GM19240 (cell line): ENCODE results near the gene CDKL2.
"Not testable (repeated sequence)": the region's sequence is repeated elsewhere in the genome, so short reads cannot be mapped to it uniquely, and the experiment has no call there.

Source experiments
- DNase-seq: peaks from one replicate; pipeline ENCODE4 v3.0.0; 2011; ENCODE audit warnings: low spot score; ENCODE audit not compliant: insufficient read length

CDKL2 gene

GRCh38 chr4:75555294-75556164 lies 74.8 kb downstream of the CDKL2 start, which contains the start of gene ODAPH:
Gene ODAPH, plus strand, starts transcription at chr4:75556066. Its CDS starts 17 bp downstream, at chr4:75556083.
- DNase-seq, result peak; percentile 29

GRCh38 chr4:75552452-75552851 lies 77.9 kb downstream of the CDKL2 start:
- no peak for DNase-seq

- no peak for DNase-seq
Measured at GRCh38 chr4:75549019-75549418, 81.3 kb downstream of the CDKL2 start.

GRCh38 chr4:75547647-75548387 lies 82.5 kb downstream of the CDKL2 start:
- DNase-seq, result no peak

GRCh38 chr4:75545526-75545925 lies 84.8 kb downstream of the CDKL2 start:
- no peak for DNase-seq

GRCh38 chr4:75544870-75545269 lies 85.5 kb downstream of the CDKL2 start:
- DNase-seq, result no peak

- not testable (repeated sequence) for DNase-seq
Measured at GRCh38 chr4:75544220-75544619, 86.1 kb downstream of the CDKL2 start.

GRCh38 chr4:75542824-75543223 lies 87.5 kb downstream of the CDKL2 start:
- no peak for DNase-seq

GRCh38 chr4:75537308-75537707 lies 93.0 kb downstream of the CDKL2 start:
- not testable (repeated sequence) for DNase-seq

- DNase-seq, result not testable (repeated sequence)
Measured at GRCh38 chr4:75533926-75534325, 96.4 kb downstream of the CDKL2 start.

- not testable (repeated sequence) for DNase-seq
Measured at GRCh38 chr4:75533339-75533887, 96.9 kb downstream of the CDKL2 start.

- not testable (repeated sequence) for DNase-seq
Measured at GRCh38 chr4:75531536-75532143, 98.7 kb downstream of the CDKL2 start.

GRCh38 chr4:75530556-75531322 lies 99.6 kb downstream of the CDKL2 start:
- DNase-seq, result no peak
